Measurements from ENCODE around the gene CD2AP.

DNA sequence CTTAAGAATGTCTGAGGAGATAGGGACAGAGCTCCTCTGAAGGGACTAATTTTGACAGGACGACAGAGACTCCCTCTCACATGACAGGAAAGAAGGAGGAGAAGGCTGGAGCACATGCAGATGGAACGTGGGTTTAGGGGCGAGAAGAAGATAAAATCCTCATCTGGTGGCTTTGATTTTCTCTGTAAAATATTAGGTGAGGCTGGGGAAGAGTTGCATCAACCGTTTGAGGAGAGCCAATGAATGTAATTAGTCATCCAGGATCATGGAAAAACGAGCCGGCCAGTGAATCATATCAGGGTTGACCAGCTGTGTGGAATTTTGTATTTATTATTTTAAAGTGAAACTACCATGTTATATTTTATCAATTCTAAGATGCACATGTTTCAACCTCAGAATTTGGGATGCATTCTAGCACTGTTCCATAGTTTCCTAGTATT, 173.9 kb downstream of the CD2AP start:
- TF ChIP-seq, protein P1, sequence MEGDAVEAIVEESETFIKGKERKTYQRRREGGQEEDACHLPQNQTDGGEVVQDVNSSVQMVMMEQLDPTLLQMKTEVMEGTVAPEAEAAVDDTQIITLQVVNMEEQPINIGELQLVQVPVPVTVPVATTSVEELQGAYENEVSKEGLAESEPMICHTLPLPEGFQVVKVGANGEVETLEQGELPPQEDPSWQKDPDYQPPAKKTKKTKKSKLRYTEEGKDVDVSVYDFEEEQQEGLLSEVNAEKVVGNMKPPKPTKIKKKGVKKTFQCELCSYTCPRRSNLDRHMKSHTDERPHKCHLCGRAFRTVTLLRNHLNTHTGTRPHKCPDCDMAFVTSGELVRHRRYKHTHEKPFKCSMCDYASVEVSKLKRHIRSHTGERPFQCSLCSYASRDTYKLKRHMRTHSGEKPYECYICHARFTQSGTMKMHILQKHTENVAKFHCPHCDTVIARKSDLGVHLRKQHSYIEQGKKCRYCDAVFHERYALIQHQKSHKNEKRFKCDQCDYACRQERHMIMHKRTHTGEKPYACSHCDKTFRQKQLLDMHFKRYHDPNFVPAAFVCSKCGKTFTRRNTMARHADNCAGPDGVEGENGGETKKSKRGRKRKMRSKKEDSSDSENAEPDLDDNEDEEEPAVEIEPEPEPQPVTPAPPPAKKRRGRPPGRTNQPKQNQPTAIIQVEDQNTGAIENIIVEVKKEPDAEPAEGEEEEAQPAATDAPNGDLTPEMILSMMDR (IDR thresholded peaks at IDR 0.05): no peak
- no peak for TF ChIP-seq POLR2A (IDR thresholded peaks at IDR 0.05)
